PC-3 (cell line): Measurements from ENCODE around the gene PHF24. TPM values are rescaled to one million over a fixed set of nuclear protein-coding genes. Genes with fewer than 3 reads are reported as not detected.

Experiments used
- ATAC-seq: fragments of 200-7000 bp; cut with Tn5 transposase; 2 replicates; pipeline ENCODE4 v1.9.1; 2020; ENCODE audit warnings: mild to moderate bottlenecking, moderate library complexity
- BruUV-seq: library from RNA; stranded (reverse); fragments of 400-500 nt; replicated peaks from 2 replicates; lab custom pipeline; 2021; lab: Mats Ljungman, UMichigan
- CTCF ChIA-PET: fragments of 300-600 bp; sonication (Branson Sonifier 250); formaldehyde crosslinking; loops from one replicate; lab custom pipeline; 2022; ENCODE audit warnings: antibody characterized with exemption; lab: Charles Lee
- POLR2A ChIA-PET: fragments of 300-600 bp; sonication (Branson Sonifier 250); formaldehyde crosslinking; loops from one replicate; lab custom pipeline; 2022; ENCODE audit warnings: antibody characterized with exemption; ENCODE audit not compliant: unreplicated experiment; lab: Charles Lee
- DNase-seq: peaks from one replicate; pipeline ENCODE4 v3.0.0-alpha.2; 2015
- H2AFZ ChIP-seq: fragments of 300-600 bp; sonication (generic); 2 replicates; pipeline ENCODE4 v1.6.0; 2016; ENCODE audit warnings: antibody characterized with exemption, low read length
- H3F3A ChIP-seq: fragments of 300-600 bp; sonication (generic); one replicate; pipeline ENCODE4 v1.6.0; 2017; ENCODE audit warnings: antibody characterized with exemption, low read length, control low read depth, mild to moderate bottlenecking; ENCODE audit not compliant: unreplicated experiment
- H3K27ac ChIP-seq: fragments of 300-600 bp; sonication (generic); 2 replicates; pipeline ENCODE4 v1.5.1; 2016; ENCODE audit warnings: mild to moderate bottlenecking, low read length
- H3K27me3 ChIP-seq: fragments of 300-600 bp; sonication (generic); 2 replicates; pipeline ENCODE4 v1.6.1; 2016; ENCODE audit warnings: low read length, mixed read lengths
- H3K36me3 ChIP-seq: fragments of 300-600 bp; sonication (generic); 2 replicates; pipeline ENCODE4 v1.6.1; 2016; ENCODE audit warnings: low read depth, mixed run types, low read length, mixed read lengths
- H3K4me1 ChIP-seq: fragments of 300-600 bp; sonication (generic); 2 replicates; pipeline ENCODE4 v1.5.1; 2016; ENCODE audit warnings: low read length; ENCODE audit not compliant: insufficient read depth
- H3K4me2 ChIP-seq: fragments of 300-600 bp; sonication (generic); 2 replicates; pipeline ENCODE4 v1.6.0; 2016; ENCODE audit warnings: low read length
- H3K4me3 ChIP-seq: fragments of 300-600 bp; sonication (generic); 2 replicates; pipeline ENCODE4 v1.5.1; 2016; ENCODE audit warnings: mild to moderate bottlenecking, low read length, mixed read lengths
- H3K79me2 ChIP-seq: fragments of 300-600 bp; sonication (generic); 2 replicates; pipeline ENCODE4 v1.6.1; 2017; ENCODE audit warnings: low read length, mixed read lengths
- H3K9ac ChIP-seq: fragments of 300-600 bp; sonication (generic); 2 replicates; pipeline ENCODE4 v1.6.0; 2016; ENCODE audit warnings: mild to moderate bottlenecking, low read length
- H3K9me2 ChIP-seq: fragments of 300-600 bp; sonication (generic); replicated peaks from 2 replicates; pipeline ENCODE4 v1.6.1; 2016; ENCODE audit warnings: mixed run types, low read length, mixed read lengths
- H3K9me3 ChIP-seq: fragments of 300-600 bp; sonication (generic); 2 replicates; pipeline ENCODE4 v1.6.1; 2016; ENCODE audit warnings: low read length, mixed read lengths
- H4K20me1 ChIP-seq: fragments of 300-600 bp; sonication (generic); 2 replicates; pipeline ENCODE4 v1.6.1; 2016; ENCODE audit warnings: low read length, mixed read lengths
- CTCF ChIP-seq: fragments of 300-600 bp; sonication (generic); conservative IDR thresholded peaks from 2 replicates; pipeline ENCODE4 v1.5.1; 2017; ENCODE audit warnings: antibody characterized with exemption, low read depth, mild to moderate bottlenecking, low read length
- EZH2 ChIP-seq: fragments of 300-600 bp; sonication (generic); IDR thresholded peaks from one replicate; pipeline ENCODE4 v1.6.1; 2017; ENCODE audit warnings: antibody characterized with exemption, mild to moderate bottlenecking, low read length; ENCODE audit not compliant: unreplicated experiment
- EZH2phosphoT487 ChIP-seq: fragments of 300-600 bp; sonication (generic); IDR thresholded peaks from 2 replicates; pipeline ENCODE4 v1.6.1; 2018; ENCODE audit warnings: mild to moderate bottlenecking, antibody characterized with exemption, low read length, borderline replicate concordance
- intact Hi-C: fragments of 100-400 bp; cut with micrococcal nuclease; formaldehyde crosslinking; loops from 2 replicates; pipeline ENCODE4 v1.9.0; 2023
- total RNA-seq: library from RNA; depleted of rRNA; stranded (reverse); fragments of >200 nt; gene quantifications from 2 replicates; pipeline ENCODE4 v1.2.3, GENCODE V29; 2014

Gene PHF24
- total RNA-seq, 1 experiment from 2014 or later = not detected

GRCh38 chr9:34989003-34989945 is 31.2 kb downstream of the PHF24 start, which contains the start of gene DNAJB5:
Gene DNAJB5 (plus strand): TSS chr9:34989745. CDS start chr9:34990631, 886 bp downstream.
- H3K9me2 ChIP-seq = no peaks in the 10 kb centered on the region
- no TSS peak for BruUV-seq
- POLR2A ChIA-PET = no interaction called here
- peaks cover 29% of the 10 kb centered on the region for H3K4me1 ChIP-seq
- no peaks in the 10 kb centered on the region for H3K79me2 ChIP-seq
- H3K27ac ChIP-seq = no peak within 1 kb of the TSS
- peak within 1 kb of the TSS; percentile 93 for H2AFZ ChIP-seq
- H4K20me1 ChIP-seq = no peaks in the 10 kb centered on the region
- peak within 1 kb of the TSS; percentile 92 for H3K4me2 ChIP-seq
- CTCF ChIA-PET = no interaction called here
- intact Hi-C loops = no loop called here
- peak within 1 kb of the TSS; percentile 76 for H3K4me3 ChIP-seq
- no peaks in the 10 kb centered on the region for H3F3A ChIP-seq
- peak within 1 kb of the TSS; percentile 56 for H3K9ac ChIP-seq
- DNase-seq (peak; percentile 95), ATAC-seq (peak; percentile 90)
- no peaks in the 10 kb centered on the region for H3K36me3 ChIP-seq
- no peaks in the 10 kb centered on the region for H3K9me3 ChIP-seq
- no peak for TF ChIP-seq CTCF
- no peak for TF ChIP-seq EZH2phosphoT487
- TF ChIP-seq EZH2 = no peak
- H3K27me3 ChIP-seq = no peaks in the 10 kb centered on the region

GRCh38 chr9:34989946-34990635 is 32.0 kb downstream of the PHF24 start:
- ATAC-seq (peak; percentile 5), DNase-seq (peak; percentile 33)
- H3K4me2 ChIP-seq = peak overlapping the region; percentile 90
- no peaks in the 10 kb centered on the region for H3K9me3 ChIP-seq
- no peak overlapping the region for H3K27ac ChIP-seq
- no TSS peak for BruUV-seq
- CTCF ChIA-PET = no interaction called here
- H3K36me3 ChIP-seq = no peaks in the 10 kb centered on the region
- POLR2A ChIA-PET = no interaction called here
- peak overlapping the region; percentile 56 for H3K9ac ChIP-seq
- H3K9me2 ChIP-seq = no peaks in the 10 kb centered on the region
- peaks cover 34% of the 10 kb centered on the region for H3K4me1 ChIP-seq
- H2AFZ ChIP-seq = peak overlapping the region; percentile 82
- no peaks in the 10 kb centered on the region for H3K79me2 ChIP-seq
- TF ChIP-seq CTCF (no peak), EZH2 (no peak), EZH2phosphoT487 (no peak)
- H4K20me1 ChIP-seq = no peaks in the 10 kb centered on the region
- H3K4me3 ChIP-seq = peak overlapping the region; percentile 76
- no peaks in the 10 kb centered on the region for H3K27me3 ChIP-seq
- intact Hi-C loops = no loop called here
- H3F3A ChIP-seq = no peaks in the 10 kb centered on the region
